ENCODE data around the gene TGM2. TPM values are rescaled to one million over a fixed set of nuclear protein-coding genes. Genes with fewer than 3 reads are reported as not detected.
A peak's percentile ranks its signal among the peaks of the same experiment; 100 is the strongest.

TGM2 gene
- total and polyA plus RNA-seq, 2 donors (not counting 1 experiment from before 2014, with no cell fraction given) = 2.4 to 60.8 TPM

DNA sequence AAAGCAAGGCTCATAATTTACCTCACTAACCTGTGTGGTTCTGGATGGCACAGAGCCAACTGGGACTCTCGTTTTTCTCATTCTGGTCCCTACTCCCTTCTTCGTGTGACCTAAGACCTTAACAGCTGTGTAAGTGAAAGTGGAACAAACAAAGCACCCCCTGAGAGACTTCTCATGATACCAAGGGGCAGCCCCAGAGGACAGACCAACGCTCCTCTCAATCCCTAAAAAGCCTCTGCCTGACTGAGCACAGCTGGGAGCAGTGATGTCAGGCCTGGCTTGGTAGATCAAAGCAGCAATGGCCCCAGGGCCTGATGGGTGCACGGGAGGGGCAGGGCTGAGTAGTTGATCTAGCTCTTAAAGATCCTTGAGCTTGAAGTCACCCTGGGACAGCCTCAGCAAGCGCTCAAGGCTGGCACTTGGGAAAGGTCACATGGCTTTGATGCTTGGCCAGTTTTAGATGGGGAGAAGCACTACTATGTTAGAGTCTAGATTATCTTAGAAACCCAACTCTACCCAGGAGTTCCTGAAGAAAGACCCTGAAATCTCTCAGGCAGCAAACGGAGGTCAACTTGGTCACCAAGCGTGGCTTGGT, 16.2 kb upstream of the TGM2 start:
- Histone ChIP-seq H3K36me3 (replicated peaks in 1 of 2; ENCODE audit: control extremely low read depth in 1 of 2, control insufficient read depth in 1 of 2, extremely low read depth in 1 of 2, insufficient read depth in 2 of 2, low read length in 1 of 2) (no peaks in the 10 kb centered on the region), H3K79me2 (ENCODE audit: control insufficient read depth, insufficient read depth, low read length) (no peaks in the 10 kb centered on the region), H2AFZ (ENCODE audit: insufficient read depth, low read depth, low read length, poor library complexity, severe bottlenecking) (no peak overlapping the region), H3K9ac (ENCODE audit: low read length) (no peak overlapping the region), H3K4me3 (ENCODE audit: control extremely low read depth in 1 of 5, extremely low read depth in 1 of 5, insufficient read depth in 1 of 5, low read depth in 2 of 5, low read length in 4 of 5) (no peak overlapping the region), H3K27ac (ENCODE audit: low read length in 2 of 2) (no peak overlapping the region), H3K4me1 (ENCODE audit: control insufficient read depth in 2 of 2, insufficient read depth in 2 of 2, low read length in 2 of 2) (no peaks in the 10 kb centered on the region), H3K27me3 (replicated peaks in 1 of 4; ENCODE audit: control extremely low read depth in 1 of 4, control insufficient read depth in 3 of 4, insufficient read depth in 4 of 4, low read length in 3 of 4) (no peaks in the 10 kb centered on the region), H4K20me1 (ENCODE audit: control insufficient read depth, insufficient read depth, low read length, poor library complexity, severe bottlenecking) (no peaks in the 10 kb centered on the region), H3K4me2 (replicated peaks; ENCODE audit: low read depth, low read length, poor library complexity, severe bottlenecking) (no peak overlapping the region), H3K9me3 (ENCODE audit: control extremely low read depth in 1 of 3, control insufficient read depth in 2 of 3, insufficient read depth in 1 of 3, low read length in 2 of 3) (no peaks in the 10 kb centered on the region)
- Mint-ChIP-seq H3K27ac (no peak overlapping the region), H3K4me3 (no peak overlapping the region), H3K4me1 (peaks cover 3% of the 10 kb centered on the region), H3K27me3 (peaks cover 30% of the 10 kb centered on the region), H3K9me3 (ENCODE audit: insufficient read depth) (no peaks in the 10 kb centered on the region)
- ChIA-PET CTCF (interaction anchor here (1.5 kb wide), 1 partner anchor 124 kb away, joined by 3 read pairs; no protein-coding TSS in a partner anchor), POLR2A (interaction anchor here (1.1 kb wide), 1 partner anchor 16 kb away, joined by 3 read pairs; no protein-coding TSS in a partner anchor)
- 75% methylated on average over 5 of the region's 7 CpGs for WGBS (ENCODE audit: insufficient coverage)
- ATAC-seq (ENCODE audit: low read depth) = peak; percentile 58
- intact Hi-C loops (cut with micrococcal nuclease) = no loop called here
- no peak for DNase-seq
- TF ChIP-seq EZH2 (IDR thresholded peaks at IDR 0.05; ENCODE audit: borderline replicate concordance, insufficient read depth, low read depth, low read length, poor library complexity, severe bottlenecking) = no peak
- TF ChIP-seq, protein P1, sequence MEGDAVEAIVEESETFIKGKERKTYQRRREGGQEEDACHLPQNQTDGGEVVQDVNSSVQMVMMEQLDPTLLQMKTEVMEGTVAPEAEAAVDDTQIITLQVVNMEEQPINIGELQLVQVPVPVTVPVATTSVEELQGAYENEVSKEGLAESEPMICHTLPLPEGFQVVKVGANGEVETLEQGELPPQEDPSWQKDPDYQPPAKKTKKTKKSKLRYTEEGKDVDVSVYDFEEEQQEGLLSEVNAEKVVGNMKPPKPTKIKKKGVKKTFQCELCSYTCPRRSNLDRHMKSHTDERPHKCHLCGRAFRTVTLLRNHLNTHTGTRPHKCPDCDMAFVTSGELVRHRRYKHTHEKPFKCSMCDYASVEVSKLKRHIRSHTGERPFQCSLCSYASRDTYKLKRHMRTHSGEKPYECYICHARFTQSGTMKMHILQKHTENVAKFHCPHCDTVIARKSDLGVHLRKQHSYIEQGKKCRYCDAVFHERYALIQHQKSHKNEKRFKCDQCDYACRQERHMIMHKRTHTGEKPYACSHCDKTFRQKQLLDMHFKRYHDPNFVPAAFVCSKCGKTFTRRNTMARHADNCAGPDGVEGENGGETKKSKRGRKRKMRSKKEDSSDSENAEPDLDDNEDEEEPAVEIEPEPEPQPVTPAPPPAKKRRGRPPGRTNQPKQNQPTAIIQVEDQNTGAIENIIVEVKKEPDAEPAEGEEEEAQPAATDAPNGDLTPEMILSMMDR (IDR thresholded peaks at IDR 0.05) = no peak

DNA sequence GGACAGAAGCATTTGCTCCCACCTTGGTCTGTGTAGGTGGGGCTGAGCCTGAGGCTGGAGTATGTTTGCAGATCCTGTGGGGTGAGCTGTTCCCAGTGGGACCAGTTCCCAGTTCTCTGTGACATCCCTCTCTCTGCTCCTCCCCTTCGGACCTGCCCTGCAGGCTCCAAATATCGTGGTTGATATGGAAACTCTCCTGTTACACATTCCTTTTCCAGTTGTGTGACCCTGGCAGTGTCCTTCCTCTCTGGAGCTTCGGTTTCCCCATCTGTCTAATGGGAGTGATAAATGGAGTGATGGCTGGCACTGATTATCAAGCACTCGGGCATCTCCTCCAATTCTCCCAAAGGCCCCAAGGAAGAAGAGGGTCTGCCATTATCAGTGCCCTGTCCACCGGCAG, 15.7 kb upstream of the TGM2 start:
- H3K27ac Mint-ChIP-seq = no peak overlapping the region
- no peaks in the 10 kb centered on the region for H4K20me1 ChIP-seq (ENCODE audit: control insufficient read depth, insufficient read depth, low read length, poor library complexity, severe bottlenecking)
- H3K27me3 Mint-ChIP-seq = peaks cover 30% of the 10 kb centered on the region
- peaks cover 3% of the 10 kb centered on the region for H3K4me1 Mint-ChIP-seq
- no peak overlapping the region for H2AFZ ChIP-seq (ENCODE audit: insufficient read depth, low read depth, low read length, poor library complexity, severe bottlenecking)
- H3K9ac ChIP-seq (ENCODE audit: low read length) = no peak overlapping the region
- ATAC-seq (ENCODE audit: low read depth) = no peak
- H3K36me3 ChIP-seq (replicated peaks in 1 of 2; ENCODE audit: control extremely low read depth in 1 of 2, control insufficient read depth in 1 of 2, extremely low read depth in 1 of 2, insufficient read depth in 2 of 2, low read length in 1 of 2) = no peaks in the 10 kb centered on the region
- 93% methylated on average over 3 of the region's 5 CpGs for WGBS (ENCODE audit: insufficient coverage)
- CTCF ChIA-PET = interaction anchor here (0.6 to 1.5 kb wide), 2 partner anchors 33 to 123 kb away, joined by 3 read pairs; no protein-coding TSS in a partner anchor
- H3K27me3 ChIP-seq (replicated peaks in 1 of 4; ENCODE audit: control extremely low read depth in 1 of 4, control insufficient read depth in 3 of 4, insufficient read depth in 4 of 4, low read length in 3 of 4) = peaks cover 0 to 2% (median 0%) of the 10 kb centered on the region in 4 experiments
- TF ChIP-seq, protein P1 (IDR thresholded peaks at IDR 0.05) = no peak
- no peak for TF ChIP-seq EZH2 (IDR thresholded peaks at IDR 0.05; ENCODE audit: borderline replicate concordance, insufficient read depth, low read depth, low read length, poor library complexity, severe bottlenecking)
- no peaks in the 10 kb centered on the region for H3K4me1 ChIP-seq (ENCODE audit: control insufficient read depth in 2 of 2, insufficient read depth in 2 of 2, low read length in 2 of 2)
- H3K9me3 Mint-ChIP-seq (ENCODE audit: insufficient read depth) = no peaks in the 10 kb centered on the region
- no peaks in the 10 kb centered on the region for H3K9me3 ChIP-seq (ENCODE audit: control extremely low read depth in 1 of 3, control insufficient read depth in 2 of 3, insufficient read depth in 1 of 3, low read length in 2 of 3)
- no peak for DNase-seq
- no peak overlapping the region for H3K4me3 ChIP-seq (ENCODE audit: control extremely low read depth in 1 of 5, extremely low read depth in 1 of 5, insufficient read depth in 1 of 5, low read depth in 2 of 5, low read length in 4 of 5)
- POLR2A ChIA-PET = interaction anchor here (1.1 kb wide), 1 partner anchor 17 kb away, joined by 3 read pairs; no protein-coding TSS in a partner anchor
- intact Hi-C loops (cut with micrococcal nuclease) = no loop called here
- no peak overlapping the region for H3K27ac ChIP-seq (ENCODE audit: low read length in 2 of 2)
- no peak overlapping the region for H3K4me2 ChIP-seq (replicated peaks; ENCODE audit: low read depth, low read length, poor library complexity, severe bottlenecking)
- H3K79me2 ChIP-seq (ENCODE audit: control insufficient read depth, insufficient read depth, low read length) = no peaks in the 10 kb centered on the region
- no peak overlapping the region for H3K4me3 Mint-ChIP-seq
